PFSK-1 (cell line): Measurements from ENCODE around the gene NFIB.

Experiments
- FOXP2 ChIP-seq: optimal IDR thresholded peaks from 2 replicates; pipeline ENCODE3; 2011; ENCODE audit warnings: borderline replicate concordance, control low read depth, inconsistent platforms; ENCODE audit not compliant: insufficient read depth; ENCODE audit errors: extremely low read length, extremely low read depth
- POLR2AphosphoS5 ChIP-seq: IDR thresholded peaks from 2 replicates; pipeline ENCODE4 v1.6.1; 2012; ENCODE audit warnings: low read depth, mild to moderate bottlenecking, control low read depth, low read length, moderate library complexity
- REST ChIP-seq, 2 experiments: IDR thresholded peaks; 2 replicates each; pipeline versions ENCODE4 v1.6.1 to v1.8.0; 2011 to 2012; ENCODE audit warnings: low read depth in 2 of 2, low read length in 2 of 2, control low read depth in 1 of 2, inconsistent platforms in 1 of 2, mild to moderate bottlenecking in 1 of 2, moderate library complexity in 1 of 2; ENCODE audit not compliant: insufficient read depth in 1 of 2
- SIN3A ChIP-seq: IDR thresholded peaks from 2 replicates; pipeline ENCODE4 v1.6.1; 2012; ENCODE audit warnings: mild to moderate bottlenecking, low read length, moderate library complexity, borderline replicate concordance; ENCODE audit not compliant: insufficient read depth
- TAF1 ChIP-seq: IDR thresholded peaks from 2 replicates; pipeline ENCODE4 v1.6.1; 2012; ENCODE audit warnings: low read length, control low read depth, borderline replicate concordance; ENCODE audit not compliant: insufficient read depth

Gene NFIB

DNA sequence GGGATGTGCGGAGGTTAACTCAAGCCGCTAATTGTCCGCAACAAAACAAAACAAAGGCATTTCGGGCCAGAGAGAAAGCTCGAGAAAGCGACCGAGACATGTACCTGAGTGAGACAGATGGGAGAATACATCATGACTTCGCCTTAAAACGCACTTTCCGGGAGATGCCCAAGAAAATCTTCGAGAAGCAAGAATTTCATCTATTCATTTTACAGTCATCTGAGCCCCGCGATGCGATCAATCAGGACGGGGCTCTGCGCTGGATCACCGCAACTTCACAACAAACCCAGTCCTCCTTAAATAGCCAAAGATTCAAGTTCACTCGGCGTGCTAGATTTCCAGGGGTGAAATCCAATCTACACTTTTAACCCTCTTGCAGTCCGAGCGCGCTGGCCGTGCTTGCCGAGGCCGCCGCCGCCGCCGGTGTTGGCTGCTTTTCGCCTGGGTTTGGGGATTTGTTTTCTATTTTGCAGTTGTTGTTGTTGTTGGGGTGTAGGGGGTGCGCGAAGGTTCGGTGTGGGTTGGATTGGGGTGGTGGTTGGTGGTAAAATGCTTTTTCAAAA, 482 bp downstream of the NFIB start:
- no peak for TF ChIP-seq TAF1
- no peak for TF ChIP-seq POLR2AphosphoS5
- TF ChIP-seq FOXP2: no peak
- no peak for TF ChIP-seq SIN3A
- no peak for TF ChIP-seq REST (IDR thresholded peaks at IDR 0.05; ENCODE audit: insufficient read depth in 1 of 2, low read depth in 2 of 2, low read length in 2 of 2)

GRCh38 chr9:14312719-14313377, 1.1 kb downstream of the NFIB start:
- TF ChIP-seq SIN3A (no peak), POLR2AphosphoS5 (no peak), REST (IDR thresholded peaks at IDR 0.05; ENCODE audit: insufficient read depth in 1 of 2, low read depth in 2 of 2, low read length in 2 of 2) (no peak), FOXP2 (no peak), TAF1 (no peak)

DNA sequence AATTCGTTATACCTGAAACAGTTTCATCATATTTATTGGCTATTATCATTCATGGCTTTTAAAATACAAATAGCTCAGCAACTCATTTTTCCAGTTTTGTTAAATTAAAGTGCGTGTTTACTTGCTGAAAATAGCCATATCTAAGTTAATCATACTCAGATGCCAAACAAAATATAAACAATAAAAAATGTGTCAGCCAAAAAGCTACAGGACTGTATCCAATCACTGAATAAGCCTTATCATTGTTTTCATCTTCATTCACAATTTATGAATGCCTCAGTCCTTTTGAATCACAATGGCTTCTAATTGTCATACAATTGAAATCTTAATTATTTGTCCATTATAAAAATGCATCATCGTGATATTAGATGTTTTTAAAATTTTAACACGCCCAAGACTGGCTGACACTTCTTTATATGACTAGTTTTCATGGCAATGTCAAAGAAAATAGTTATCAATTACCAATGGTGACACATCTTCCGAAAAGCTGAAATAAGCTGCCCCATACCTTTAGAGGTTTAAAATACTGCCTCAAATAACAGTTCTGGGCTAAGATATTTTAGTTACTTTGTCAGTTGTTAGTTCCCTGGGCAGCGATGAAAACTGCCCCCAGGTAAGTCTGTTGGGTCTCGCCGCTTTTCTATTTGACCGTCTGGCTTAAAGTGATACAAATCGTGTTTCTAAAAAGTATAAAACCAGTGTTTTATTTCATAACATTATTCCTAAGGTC, 1.8 kb downstream of the NFIB start:
- TF ChIP-seq TAF1: no peak
- TF ChIP-seq SIN3A: peak; percentile 45; the same call in 1 of the 2 replicates
- no peak for TF ChIP-seq FOXP2
- TF ChIP-seq REST (IDR thresholded peaks at IDR 0.05; ENCODE audit: insufficient read depth in 1 of 2, low read depth in 2 of 2, low read length in 2 of 2): no peak

DNA sequence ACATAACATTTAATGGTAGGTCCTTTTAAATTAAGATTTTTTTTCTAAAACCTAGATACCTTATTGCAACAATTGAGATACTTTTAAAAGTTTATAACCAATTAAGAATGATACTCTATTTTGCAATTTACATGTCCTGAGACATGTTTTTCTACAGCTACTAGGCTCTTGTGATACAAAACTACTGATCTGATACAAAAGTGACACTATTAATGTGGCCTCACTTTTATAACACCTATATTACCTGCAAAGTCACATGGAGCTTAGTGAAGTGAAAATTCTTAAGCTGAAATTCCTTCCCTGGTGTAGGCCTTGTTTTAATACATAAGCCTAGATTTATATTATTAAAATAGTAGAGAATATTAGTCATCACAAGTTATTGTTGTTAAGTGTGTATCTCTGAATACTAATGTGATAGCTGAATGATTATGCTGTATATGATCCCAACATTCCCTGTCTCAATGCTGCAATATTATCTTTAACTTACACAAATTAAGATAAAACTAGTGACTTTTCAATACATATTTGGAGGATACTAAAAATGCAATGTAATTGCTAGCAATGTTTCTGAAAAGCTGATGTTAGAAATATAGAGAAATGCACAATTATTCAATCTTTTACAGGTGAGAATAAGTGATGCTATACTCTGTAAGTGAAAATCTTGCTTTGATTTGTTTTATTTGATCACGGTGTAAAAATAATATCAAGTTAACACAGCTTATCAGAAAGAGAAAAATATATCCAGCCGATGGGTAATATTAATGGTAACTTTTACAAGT, 2.6 kb downstream of the NFIB start:
- TF ChIP-seq SIN3A: no peak
- TF ChIP-seq FOXP2: no peak
- no peak for TF ChIP-seq TAF1
- TF ChIP-seq REST (IDR thresholded peaks at IDR 0.05; ENCODE audit: insufficient read depth in 1 of 2, low read depth in 2 of 2, low read length in 2 of 2): no peak
- no peak for TF ChIP-seq POLR2AphosphoS5
